Left kidney (tissue), 8 donors: ENCODE measurements around the gene SEL1L2. TPM values are rescaled to one million over a fixed set of nuclear protein-coding genes. Genes with fewer than 3 reads are reported as not detected.
A peak's percentile ranks its signal among the peaks of the same experiment; 100 is the strongest.
"Not testable (repeated sequence)": the region's sequence is repeated elsewhere in the genome, so short reads cannot be mapped to it uniquely, and the experiment has no call there.

Source experiments
- DNase-seq: peaks from one replicate; pipeline ENCODE4 v3.0.0-alpha.2; 2013
- long read RNA-seq, 8 donors: transcript quantifications; one replicate each; lab custom pipeline, GENCODE V29; 2026
- polyA plus RNA-seq: library from polyadenylated mRNA; unstranded; fragments of 120-200 nt; gene quantifications from one replicate; pipeline ENCODE4 v1.2.1, GENCODE V29; 2013; ENCODE audit not compliant: insufficient read length

The SEL1L2 gene, protein sequence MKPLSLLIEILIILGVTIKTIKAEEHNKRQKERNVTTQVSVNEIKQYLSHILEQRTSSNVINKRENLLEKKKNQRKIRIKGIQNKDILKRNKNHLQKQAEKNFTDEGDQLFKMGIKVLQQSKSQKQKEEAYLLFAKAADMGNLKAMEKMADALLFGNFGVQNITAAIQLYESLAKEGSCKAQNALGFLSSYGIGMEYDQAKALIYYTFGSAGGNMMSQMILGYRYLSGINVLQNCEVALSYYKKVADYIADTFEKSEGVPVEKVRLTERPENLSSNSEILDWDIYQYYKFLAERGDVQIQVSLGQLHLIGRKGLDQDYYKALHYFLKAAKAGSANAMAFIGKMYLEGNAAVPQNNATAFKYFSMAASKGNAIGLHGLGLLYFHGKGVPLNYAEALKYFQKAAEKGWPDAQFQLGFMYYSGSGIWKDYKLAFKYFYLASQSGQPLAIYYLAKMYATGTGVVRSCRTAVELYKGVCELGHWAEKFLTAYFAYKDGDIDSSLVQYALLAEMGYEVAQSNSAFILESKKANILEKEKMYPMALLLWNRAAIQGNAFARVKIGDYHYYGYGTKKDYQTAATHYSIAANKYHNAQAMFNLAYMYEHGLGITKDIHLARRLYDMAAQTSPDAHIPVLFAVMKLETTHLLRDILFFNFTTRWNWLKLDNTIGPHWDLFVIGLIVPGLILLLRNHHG
- not detected for polyA plus RNA-seq
- long read RNA-seq, donor 1: 0 reads
- long read RNA-seq, donor 2: 0 reads
- long read RNA-seq, donor 3: 0 reads
- long read RNA-seq, donor 4: 0 reads
- long read RNA-seq, donor 5: 0 reads
- long read RNA-seq, donor 6: 0 reads
- long read RNA-seq, donor 7: 0 reads
- long read RNA-seq, donor 8: 0 reads

DNA sequence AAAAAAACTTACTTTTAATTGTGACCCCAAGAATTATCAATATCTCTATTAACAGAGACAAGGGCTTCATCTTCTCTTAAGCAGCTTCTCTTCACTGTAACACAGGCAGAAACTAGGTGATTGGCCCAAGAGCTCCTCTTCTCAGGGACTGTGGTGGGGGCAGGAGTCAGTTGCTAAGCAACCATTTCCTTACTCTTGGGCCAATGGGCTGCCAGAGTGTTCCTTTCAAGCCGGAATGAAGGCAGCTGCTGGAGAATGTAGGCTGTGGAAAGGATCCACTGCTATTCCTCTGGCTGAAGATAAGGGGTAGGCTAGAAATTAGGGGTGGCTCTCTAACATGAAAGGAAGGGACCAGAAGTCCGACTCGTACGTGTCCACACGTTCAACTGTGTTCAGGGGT is at the start of gene SEL1L2:
SEL1L2 (minus strand) TSS at position 150 of the 400 bp plus-strand sequence; CDS start at position 70, 80 bp downstream.
- no peak for DNase-seq

DNA sequence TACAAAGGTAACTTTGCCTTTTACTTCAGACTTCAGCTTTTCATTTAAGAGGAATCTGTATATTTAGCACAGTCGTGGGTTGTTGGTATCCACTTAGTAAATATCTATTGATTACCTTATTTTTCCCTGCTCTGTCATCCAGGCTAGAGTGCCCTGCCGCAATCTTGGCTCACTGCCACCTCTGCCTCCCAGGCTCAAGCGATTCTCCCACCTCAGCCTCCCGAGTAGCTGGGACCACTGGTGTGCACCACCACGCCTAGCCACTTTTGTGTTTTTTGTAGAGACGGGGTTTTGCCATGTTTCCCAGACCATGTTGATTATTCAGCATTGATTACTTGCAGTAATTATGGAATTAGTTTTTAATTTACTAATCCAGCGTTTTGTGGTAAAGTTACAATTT is 46.2 kb upstream of the SEL1L2 start:
- DNase-seq: no peak

DNA sequence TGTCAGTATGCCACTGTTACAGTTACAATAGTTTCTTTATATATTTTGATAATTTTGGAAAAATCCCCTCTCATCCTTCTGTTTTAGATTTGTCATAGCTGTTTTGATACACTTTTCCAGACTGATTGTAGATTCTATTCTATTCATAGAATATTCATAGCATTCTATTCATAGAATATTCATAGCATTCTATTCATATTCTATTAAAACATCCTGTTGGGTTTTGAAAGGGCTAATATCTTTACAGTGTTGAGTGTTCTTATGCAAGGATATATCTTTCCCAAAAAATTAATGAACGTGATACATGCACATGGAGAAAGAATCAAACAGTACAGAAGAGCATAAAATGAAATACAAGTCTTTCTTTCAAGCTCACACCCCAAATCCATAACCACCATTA is 42.9 kb upstream of the SEL1L2 start:
- DNase-seq: no peak

DNA sequence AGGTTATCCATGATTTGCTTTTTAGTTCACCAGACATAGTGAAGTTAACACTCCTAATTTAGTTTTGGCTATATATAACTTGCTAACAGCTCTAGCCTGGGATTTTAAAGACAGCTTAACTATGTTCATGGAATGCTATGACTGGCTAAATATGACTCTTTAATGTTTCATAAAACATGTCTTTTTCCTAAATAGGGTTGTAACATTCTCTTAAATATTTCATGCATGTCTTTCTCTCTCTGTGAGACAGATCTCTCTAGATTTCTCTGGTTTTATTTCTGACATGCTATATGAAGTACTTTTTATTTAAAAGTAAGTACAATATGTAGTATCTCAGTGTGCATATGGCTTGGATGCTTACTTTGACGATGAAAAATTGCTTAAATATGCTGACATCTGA is 40.6 kb upstream of the SEL1L2 start:
- DNase-seq: no peak

DNA sequence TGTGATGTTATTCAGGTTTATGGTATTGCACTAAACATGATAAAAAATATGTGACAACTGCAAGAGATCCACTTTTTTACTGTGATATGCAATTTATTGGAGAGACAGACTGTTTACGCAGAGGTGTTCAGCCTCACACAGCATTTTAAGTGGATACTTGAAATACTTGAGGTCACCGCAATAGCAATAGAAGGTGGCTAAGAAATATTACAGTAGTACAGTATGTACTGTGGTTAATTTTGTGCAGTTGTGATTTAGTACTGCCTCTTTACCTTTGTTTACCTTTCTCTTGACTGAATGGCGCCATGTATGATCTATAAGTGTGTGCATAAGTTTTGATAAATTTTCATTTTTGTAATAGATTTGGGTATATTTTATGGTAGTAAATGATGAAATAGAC is 22.3 kb upstream of the SEL1L2 start:
- DNase-seq: no peak

DNA sequence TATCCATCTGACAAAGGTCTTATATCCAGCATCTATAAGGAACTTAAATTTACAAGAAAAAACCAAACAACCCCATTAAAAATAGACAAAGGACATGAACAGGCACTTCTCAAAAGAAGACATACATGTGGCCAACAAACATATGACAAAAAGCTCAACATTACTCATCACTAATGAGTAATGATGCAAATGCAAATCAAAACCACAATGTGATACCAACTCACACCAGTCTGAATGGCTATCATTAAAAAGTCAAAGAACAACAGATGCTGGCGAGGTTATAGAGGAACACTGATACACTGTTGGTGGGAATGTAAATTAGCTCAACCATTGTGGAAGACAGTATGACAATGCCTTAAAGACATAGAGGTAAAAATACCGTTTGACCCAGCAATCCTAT is 18.8 kb upstream of the SEL1L2 start:
- no peak for DNase-seq

DNA sequence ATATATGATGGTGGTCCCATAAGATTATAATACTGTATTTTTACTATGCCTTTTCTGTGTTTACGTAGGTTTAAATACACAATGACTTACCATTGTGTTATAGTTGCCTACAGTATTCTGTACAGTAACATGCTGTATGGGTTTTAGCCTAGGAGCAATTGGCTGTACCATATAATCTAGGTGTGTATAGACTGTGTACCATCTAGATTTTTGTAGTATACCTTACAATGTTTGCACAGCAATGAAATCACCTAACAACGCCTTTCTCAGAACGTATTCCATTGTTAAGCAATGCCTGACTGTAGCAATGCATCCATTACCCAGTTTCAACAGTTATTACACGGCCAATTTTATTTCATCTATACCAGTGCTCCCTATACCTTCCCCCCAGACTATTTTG is 15.6 kb upstream of the SEL1L2 start:
- DNase-seq: no peak

DNA sequence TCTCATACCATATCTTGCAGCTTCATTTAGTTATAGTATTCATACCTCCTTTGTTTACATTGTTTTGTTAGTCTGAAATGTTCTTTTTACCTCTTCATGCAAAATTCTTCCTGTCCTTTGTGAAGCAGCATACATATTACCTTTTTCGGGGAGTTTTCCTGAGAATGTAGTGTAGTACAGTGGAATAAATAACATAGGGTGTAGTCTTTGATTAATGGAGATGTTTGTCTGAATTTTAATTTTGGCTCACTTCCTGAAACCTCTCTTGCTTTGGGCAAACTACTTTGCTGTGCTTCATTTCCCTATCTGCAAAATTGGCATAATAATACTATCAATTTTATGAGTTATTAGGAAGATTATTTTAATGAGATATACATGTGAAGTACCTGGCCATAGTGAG is 10.5 kb upstream of the SEL1L2 start:
- no peak for DNase-seq

DNA sequence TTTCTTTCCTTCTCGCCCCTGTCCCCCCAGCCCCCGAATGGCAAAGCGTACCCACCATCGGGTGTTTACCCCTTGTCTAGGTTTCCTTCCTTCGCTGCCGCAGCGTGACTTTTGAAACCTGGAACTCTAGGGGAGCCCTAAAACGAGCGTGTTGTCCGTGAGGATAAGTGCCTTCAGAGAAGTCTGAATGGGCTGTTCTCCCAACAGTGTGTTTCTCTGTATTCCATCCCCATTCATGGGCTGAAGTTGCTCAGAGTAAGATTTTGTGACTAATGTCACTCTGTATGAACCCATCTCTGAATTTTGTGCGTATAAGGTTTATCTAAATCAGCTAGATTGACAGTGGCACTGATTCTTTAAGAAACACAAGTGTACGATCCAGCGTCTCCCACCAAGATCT is 5.9 kb upstream of the SEL1L2 start:
- DNase-seq: no peak

DNA sequence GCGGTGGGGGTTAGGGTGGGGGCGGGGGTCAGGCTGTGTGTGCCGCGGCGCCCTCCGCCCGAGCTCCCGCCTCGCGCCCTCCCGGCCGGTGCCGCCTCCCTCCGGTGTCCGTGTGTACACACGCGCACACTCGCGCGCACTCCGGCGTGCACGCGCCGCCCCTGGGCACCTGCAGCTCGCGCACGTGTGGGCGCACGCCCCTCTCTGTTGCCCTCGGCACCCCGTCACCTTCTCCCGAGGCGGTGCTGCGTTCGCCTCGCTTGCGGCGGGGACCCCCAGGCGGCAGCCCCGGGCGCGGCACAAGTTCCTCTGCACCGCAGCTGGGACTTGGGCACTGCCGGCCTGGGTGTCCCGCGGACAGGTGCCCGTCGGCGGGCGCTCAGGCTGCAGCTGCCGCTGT is 5.4 kb upstream of the SEL1L2 start:
- DNase-seq: peak; percentile 43

DNA sequence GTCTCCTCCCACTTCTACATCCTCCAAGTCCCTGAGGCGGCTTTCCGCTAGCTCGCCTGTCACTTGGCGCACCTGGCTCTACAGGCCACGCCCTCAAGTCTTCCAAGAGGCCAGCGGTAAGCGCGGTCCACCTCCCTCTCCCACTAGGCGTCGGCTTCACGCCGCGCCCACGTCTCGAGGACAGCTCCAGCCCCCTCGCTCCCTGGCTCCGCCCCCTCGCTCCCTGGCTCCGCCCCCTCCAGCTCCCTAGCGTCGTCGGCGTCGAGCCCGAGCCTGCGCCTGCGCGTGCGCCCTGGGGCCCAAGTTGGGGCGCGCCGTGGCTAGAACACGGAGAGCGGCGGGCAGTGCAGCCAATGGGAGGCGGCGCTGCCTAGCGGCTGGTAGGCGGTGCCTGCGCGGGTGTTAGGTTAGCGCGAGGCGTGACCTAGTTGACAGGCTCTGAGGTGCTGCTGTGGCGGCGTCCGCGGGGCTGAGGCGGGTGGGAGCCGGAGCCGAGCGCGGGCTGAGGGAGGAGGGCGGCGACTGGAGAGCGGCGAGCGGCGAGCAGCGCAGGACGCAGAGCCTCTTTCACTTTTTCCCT is 4.8 kb upstream of the SEL1L2 start, which contains the start of gene MACROD2:
MACROD2 (plus strand) TSS at position 431 of the 580 bp plus-strand sequence.
- DNase-seq: peak; percentile 92

DNA sequence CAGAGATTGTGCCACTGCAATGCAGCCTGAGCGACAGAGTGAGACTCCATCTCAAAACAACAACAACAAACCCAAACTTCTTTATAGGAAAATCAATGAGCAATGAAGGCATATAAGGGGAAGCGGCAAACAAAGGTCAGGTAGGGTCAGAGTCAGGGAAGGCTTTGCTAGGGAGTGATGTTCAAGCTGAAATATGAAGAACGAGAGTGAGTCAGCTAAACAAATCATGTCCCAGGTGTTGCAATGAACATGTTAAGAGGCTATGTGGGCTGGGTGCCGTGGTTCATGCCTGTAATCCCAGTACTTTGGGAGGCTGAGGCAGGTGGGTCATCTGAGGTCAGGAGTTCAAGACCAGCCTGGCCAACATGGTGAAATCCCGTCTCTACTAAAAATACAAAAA is 1.5 kb upstream of the SEL1L2 start:
- not testable (repeated sequence) for DNase-seq

DNA sequence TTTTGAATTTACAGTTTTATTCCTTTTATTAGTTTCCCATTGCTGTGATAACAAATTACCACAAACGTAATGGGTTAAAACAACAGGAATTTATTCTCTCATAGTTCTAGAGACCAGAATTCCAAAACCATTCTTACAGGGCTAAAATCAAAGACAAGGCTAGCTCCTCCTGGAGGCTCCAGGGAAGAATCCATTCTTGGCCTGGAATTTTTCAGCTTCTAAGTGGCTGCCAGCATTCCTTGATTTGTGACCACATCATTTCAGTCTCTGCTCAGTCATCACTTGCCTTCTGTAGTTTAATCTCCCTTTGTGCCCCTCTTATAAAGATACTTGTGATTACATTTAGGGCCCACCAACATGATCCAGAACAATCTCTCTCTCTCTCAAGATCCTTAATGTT is 897 bp upstream of the SEL1L2 start:
- no peak for DNase-seq

DNA sequence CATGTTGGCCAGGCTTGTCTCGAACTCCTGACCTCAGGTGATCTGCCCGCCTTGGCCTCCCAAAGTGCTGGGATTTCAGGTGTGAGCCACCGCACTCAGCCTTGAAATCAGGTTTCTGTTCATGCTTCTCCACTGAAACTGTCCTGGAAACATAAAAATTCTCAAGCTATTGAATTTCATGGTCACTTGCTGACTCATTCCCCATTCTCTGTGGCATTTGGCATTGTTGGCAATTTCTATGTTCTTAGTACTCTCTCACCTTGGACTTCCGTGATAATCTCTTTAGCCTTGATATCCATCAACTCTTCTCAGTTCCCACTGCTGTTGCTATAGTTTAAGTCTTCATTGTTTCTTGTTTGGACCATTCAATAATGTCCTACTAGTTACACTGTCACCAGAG is 6.2 kb downstream of the SEL1L2 start:
- DNase-seq: no peak

DNA sequence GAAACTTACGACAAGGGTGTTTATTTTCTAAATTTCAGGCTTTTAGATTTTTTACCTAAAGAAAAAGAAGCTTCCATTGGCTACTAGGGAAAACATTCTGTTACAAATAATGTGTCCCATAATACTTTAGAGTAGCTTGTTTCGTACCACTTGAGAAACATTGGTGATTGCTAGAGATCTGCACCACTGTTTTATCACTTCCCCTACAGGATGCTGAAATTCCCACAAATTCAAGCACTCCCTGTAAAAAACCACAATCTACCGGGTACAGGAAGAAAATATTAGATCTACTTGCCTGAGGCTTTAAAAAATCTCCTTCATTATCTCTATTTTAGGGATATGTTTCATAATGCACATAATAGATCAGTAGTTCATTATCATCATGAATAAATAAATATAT is 29.9 kb downstream of the SEL1L2 start:
- no peak for DNase-seq

DNA sequence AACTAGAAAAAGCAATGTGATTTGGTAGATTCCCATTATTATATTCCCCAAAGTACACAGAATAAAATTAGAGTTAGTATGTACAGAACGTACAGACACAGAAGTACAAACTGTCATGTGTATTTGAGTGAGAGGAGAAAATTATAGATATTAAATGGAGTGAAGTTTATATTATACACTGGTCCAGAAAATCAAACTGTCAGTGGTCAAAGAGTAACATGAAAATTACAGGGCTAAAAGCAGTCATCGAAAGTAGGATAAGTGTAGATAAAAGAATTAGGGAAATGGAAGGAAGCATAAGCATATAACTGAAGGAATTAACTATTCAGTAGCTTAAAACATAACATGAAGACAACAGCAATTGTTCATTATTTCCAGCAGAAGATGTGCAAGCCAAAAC is 30.3 kb downstream of the SEL1L2 start:
- no peak for DNase-seq

DNA sequence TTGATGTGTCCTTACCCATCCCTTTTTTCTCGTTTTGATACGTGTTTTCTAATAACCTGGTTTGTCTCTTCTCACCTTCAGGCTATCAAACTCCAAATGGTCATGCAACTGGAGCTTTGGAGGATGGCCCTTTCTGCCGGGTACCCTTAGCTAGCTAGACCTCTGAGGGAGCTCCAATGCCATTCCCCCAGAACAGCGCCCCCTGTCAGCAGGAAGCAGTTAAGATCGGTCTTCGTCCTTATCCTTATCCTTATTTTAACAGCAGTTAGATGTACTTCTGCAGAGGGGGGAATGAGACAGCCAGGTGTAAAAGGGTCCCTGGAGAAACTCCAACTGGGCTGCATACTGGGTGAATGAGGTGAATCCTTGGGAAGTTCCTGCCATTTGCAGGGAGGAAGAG is 37.2 kb downstream of the SEL1L2 start:
- no peak for DNase-seq

DNA sequence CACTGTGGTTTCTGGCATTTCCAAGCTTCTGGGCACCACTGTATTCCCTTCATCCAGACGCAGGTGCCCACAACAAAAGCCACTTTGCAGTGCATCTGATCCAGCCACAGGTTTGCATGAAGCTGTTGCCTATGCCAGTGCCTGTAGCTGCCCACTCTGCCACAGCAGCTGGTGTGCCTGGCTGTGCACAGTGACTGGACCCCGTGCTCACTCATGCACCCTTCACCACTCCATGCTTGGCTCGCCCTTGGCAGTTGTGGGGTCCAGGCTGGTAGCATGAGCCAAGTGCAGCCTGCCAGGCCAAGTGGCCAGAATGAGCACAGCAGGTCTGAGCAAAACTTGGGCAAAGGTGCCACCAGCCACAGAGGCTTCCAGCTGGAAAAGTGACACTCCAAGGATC is 42.7 kb downstream of the SEL1L2 start:
- DNase-seq: no peak

DNA sequence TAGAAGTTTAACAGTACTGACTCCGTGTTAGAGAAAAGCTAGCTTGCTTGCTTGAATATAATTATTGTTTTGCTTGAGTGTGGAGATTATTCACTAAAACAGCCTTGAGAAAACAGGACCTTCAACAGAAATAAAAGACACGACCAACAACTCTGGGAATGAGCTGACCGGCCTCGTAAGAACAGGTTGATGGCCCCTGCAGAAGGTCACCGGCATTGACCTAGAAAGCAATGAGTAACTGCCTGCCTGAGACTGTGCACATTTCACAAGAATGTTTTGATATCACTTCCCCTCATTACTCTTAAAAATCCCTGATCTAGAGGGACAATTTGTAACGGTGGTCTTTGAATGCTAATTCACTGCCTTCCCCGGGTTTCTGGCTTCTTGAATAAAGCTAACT is 49.4 kb downstream of the SEL1L2 start:
- DNase-seq: no peak

DNA sequence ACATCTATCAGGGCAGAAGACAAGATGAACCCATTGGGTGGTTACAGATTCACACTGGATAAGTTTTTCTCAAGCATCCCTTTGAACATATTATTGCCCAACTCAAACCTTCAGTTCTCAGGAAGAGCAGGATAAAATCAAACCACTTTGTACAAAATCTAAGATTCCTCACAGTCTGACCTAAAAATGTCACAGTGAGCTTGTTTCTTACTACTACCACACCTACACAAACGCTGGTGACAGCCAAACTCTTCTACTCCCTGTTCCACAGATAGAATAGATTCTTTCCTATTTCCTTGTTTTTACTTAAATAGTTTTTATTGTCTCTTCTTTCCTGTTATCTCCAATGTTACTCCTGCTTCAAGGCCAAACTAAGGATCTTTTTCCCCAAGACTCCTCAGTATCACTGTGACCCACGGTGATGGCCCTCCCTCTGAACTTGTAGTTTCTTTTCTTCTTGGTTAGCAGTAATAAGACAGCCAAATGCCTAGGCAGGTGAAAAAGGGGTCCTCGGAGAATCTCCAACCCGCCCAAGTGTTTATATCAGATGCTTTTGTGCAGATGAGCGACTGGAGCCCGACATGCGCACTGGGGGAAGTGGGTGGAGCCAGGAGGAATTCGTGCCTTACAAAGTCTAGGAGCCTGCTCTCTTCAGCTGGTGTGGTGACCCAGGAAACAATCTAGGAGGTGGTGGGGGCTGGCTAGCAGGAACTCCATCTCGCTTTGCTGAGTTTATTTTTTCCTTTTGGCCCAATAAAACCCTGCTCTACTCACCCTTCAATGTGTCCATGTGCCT is 53.4 kb downstream of the SEL1L2 start:
- no peak for DNase-seq

DNA sequence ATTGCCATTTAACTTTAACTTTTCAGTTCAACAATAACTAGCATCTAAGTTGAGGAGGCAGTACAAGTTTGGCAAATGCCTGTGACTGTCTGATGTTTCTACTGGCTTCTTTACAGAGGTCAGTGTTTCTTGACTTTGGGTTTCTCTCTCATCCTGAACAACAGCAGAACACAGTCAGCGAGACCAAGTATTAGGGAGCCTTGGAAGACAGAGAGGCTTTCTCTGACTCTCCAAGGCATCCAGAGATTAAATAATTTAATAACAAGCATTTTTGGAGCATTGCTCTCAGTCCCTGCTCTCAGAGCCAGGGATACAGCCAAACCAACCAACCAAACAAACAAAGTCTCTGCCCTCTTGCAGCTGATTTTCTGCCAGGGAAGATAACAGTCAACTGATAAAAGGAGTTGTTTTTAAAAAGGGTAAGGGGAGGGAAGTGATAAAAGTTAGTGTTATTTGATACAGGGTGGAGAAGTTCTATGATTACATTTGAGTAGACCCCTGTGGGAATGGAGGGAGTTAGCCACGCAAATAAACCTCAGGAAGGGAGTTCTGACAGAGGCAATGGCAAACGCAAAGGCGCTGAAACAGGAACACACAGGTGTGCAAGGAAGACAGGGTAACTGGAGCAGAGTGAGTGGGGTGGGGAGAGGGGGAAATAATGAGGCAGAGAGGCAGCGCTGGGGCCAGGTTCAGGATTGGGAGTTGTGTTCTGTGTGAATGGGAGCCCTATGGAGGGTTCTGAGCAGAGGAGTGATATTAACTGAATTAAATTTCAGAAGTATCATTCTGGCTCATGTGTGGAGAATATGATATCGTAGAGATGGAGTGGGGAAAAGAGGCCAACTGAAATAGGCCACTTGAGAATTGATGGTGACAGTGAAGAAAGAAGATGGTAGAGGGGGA is 55.2 kb downstream of the SEL1L2 start:
- DNase-seq: no peak
